ENCODE data around the gene TP53AIP1.

The TP53AIP1 gene

DNA sequence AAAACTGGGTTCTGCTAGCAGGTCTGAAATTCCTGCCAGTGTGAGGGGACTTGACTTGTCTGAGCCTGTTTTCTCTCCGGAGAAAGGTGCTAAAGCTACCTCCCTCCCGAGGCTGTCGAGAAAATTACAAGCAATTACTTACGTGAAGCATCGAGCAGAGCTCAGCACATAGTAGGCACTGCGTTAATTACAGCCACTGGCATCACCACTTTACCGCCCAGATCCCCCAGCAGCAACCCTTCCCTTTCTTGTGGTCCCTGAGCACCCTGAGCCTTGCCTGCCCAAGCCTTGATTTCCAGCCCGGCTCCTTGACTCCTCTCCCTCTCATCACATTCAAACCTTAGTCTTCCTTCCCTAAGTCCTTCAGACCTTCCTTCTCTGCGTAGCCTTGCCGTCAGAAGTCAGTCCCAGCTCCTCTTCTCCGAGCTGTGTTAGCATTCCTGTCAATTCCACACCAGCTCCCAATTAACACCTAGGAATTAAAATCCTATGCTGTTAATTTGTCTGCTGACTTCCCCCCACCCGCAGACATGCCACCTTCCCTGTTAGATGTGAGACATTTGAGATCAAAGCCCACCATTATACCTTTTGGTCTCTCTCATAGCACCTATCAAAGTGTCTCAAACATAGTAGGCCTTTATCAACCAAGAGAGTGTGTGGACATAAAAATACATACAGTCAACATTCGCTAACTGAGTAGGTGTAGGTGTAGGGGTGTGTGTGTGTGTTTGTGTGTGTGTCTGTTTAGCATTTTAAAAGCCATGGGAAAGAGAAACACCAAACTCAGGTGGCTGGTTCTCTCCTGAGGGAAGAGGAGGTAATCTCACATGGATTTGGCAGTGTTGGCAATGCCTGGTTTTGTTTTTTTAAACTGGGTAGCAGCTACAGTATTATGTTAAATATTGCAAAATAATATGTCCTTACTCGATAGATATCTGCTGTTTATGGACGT, 54.4 kb downstream of the TP53AIP1 start:
- no peak for DNase-seq

- no peak for DNase-seq
Observed at GRCh38 chr11:128886406-128887124, 56.1 kb downstream of the TP53AIP1 start.

All from GOT3 (cell line).